ENCODE measurements around the gene PCED1B.
"Not testable (repeated sequence)": the region's sequence is repeated elsewhere in the genome, so short reads cannot be mapped to it uniquely, and the experiment has no call there.

PCED1B gene

DNA sequence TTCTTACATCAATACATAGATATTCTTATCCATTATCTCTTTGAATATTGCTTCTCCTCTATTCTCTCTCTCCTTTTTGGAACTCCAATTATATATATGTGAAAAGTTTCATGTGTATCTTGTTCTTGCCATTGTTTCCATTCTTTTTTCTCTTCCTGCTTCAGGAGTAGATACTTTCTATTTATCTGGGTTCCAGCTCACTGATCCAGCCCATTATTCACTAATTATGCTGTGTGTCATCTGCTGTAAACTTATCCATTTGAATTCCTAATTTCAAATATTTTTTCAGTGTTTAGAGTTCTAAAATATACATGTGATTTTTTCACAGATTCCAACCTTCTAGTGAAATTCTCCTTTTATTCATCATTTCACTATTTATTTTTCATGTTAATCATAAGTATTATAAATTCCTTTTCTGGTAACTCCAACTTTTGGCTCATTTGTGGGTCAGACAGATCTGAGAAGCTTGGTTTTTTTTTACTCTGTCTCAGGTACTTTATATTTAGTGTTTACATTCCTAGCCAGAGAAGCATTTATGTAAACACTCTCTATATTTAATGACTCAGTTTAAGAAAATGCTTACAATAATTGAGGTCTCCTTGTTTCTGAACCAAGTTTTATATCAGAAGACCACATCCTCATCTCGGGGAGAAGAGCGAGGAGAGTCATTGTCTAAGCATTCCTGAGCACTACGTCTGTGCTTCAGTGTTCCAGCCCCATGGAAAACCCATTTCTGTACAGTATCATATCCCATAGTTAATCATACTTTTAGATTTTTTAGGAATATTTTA is 16.2 kb downstream of the PCED1B start:
- DNase-seq, result no peak

- DNase-seq, result no peak
Observed at GRCh38 chr12:47097276-47097896, 18.0 kb downstream of the PCED1B start.

DNA sequence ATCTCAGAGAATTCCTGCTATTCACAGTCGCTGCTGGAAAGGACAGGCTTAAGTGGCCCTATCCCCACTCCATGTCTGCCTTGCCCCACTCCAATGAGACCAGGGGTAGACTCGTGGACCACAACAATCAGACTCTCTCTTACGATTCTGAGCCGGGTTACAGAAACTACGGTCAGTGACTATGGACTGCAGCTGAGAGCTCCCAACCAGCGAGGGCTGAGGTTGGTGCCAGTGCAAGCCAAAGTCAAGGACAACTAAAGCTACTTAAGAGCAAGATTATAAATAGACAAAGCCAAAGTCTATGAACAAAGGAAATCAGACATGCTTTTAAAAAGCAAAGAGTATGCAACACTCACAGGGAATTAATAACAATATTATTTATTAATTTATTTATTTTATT is 18.7 kb downstream of the PCED1B start:
- no peak for DNase-seq

- DNase-seq, result no peak
Observed at GRCh38 chr12:47099610-47100009, 20.2 kb downstream of the PCED1B start.

- no peak for DNase-seq
Observed at GRCh38 chr12:47100160-47100559, 20.7 kb downstream of the PCED1B start.

DNA sequence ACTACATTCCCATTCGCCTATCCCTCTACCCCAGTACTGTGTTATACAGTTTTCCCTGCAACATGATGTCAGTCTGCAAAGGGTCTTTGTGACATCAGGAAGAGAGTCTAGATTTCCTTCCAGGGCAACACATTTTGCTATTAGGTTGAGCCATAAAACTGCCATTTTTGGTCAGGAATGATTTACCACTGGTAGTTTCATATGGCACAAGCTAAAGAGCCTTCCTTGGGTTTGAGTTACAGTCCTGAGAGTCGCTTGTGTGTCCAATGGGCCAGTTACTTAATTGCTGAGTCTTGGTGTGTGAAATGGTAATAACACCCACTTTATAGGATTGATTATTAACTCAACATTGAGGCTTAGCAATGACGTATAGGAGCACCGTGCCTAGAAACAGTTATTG is 23.0 kb downstream of the PCED1B start:
- no peak for DNase-seq

GRCh38 chr12:47102845-47103651 is 23.6 kb downstream of the PCED1B start:
- DNase-seq, result no peak

DNA sequence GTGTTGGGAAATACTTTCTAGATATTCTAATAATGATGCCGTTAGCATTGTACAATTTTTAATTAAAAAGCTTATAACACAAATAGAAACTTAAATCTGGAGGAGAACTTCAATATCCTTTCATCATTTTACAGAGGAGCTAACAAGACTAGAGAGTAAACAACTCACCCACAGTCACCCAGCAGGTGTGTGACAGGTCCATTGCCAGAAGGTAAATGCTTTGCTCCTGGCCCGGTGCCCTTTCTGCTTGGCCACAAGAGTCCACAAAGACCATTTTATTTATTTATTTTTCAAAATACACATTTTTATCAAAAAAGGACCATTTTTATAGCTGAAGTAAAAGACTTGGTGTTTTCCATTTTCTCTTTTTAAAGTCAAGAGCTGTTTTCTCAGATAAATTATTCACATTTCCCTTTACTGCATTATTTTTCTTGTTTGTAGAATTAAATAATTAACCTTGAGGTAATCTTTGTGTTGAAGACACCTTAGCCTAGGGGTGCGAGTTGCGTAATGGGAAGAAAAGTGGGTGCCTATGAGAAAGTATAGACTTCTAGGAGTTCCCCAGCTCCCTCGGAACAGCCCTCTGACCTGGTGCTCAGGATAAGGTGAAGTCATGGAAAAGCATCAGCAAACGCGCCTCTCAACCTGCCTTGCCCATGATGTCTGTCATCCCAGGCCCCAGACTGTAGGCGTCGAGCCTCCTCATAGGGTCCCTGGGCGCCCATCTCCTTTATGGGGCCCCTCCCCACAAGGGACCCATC is 26.7 kb downstream of the PCED1B start:
- DNase-seq, result no peak

DNA sequence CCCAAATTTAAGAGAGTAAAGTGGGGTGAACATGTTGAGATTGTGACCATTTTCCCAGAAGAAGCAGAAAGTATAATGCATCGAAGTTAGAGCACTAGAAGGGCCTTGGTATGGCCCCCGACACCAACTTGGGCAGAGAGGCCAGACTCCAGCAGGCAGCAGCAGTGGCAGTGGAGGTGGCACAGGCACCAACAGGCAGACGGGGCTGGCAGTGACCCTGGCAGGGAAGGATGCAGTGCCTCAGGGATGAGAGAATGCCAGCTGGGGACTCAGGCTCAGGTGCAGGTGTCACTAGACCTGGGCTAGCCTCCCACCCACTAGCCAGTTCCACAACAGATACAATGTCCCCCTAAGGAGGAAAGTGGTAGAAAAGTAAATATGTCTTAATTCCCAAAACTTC is 28.0 kb downstream of the PCED1B start:
- no peak for DNase-seq

DNA sequence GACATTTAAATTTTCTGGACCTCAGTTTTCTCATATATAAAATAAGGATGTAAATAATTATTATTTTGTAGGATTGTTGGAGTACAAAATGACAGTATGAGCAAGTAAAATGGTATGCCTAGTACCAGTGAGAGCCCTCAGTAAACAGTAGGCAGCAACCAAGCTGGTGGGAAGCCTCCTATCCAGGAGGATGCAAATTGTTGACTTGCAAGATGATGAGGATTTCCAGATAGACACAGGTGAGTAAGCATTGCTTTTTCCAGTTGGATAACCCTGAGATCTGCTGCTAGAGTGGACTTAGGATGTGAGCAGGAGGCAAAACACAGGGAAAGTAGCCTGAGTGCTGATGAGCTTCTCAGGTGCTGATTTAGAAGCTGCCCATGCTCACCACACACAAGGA is 28.5 kb downstream of the PCED1B start:
- no peak for DNase-seq

- no peak for DNase-seq
Observed at GRCh38 chr12:47110011-47110541, 30.7 kb downstream of the PCED1B start.

DNA sequence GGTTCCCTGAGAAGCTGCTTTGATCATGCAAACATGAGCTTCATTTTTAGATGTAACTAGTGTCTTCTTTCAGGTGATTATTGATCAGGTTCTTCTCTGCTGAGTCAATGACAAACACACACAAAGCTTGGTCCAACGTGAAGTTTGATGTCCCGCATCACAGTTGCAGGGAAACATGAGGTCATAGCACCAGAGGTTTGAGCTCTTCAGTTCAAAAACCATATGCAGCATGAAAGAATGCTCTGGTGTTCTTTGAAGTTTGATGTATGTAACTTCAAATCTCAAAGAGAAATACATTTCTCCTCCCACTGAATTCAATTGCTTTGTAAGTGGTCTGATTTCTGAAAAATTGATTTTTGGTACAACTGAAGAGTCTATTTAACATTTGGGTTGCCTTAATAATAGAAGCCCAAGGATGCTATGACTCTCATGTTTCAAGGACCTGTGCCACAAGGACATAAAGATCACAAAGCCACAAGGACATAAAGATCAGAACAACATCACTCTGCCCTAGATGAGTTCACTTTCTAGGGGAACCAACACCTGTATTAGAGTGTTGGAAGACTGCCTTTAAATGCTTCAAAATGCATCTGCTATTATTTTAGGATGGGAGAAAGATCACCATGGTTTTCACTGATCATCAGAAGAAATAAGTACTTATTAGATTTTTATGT is 31.4 kb downstream of the PCED1B start:
- DNase-seq, result no peak

GRCh38 chr12:47111392-47111778 is 32.0 kb downstream of the PCED1B start:
- DNase-seq, result no peak

DNA sequence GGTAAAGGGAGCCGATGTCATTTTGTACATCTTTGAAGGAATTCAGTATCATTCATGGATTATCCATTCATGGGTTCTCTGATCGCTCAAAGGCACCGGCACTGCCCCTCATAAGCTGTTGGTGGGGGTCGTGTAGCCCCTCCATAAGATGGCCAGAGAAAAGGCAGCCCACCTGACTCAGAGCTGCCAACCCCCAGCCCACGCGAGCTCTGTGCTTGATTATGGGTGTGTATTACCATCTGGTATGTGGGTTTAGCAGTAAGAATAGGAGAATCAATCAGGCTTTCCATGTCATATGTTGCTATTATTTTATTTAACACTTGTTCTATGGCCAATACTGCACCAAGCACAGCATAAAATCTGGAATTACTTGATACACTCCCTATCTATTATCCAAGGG is 32.4 kb downstream of the PCED1B start:
- no peak for DNase-seq

- no peak for DNase-seq
Observed at GRCh38 chr12:47112679-47113078, 33.3 kb downstream of the PCED1B start.

GRCh38 chr12:47114481-47114892 is 35.1 kb downstream of the PCED1B start:
- no peak for DNase-seq

GRCh38 chr12:47117305-47117704 is 37.9 kb downstream of the PCED1B start:
- DNase-seq, result not testable (repeated sequence)

DNA sequence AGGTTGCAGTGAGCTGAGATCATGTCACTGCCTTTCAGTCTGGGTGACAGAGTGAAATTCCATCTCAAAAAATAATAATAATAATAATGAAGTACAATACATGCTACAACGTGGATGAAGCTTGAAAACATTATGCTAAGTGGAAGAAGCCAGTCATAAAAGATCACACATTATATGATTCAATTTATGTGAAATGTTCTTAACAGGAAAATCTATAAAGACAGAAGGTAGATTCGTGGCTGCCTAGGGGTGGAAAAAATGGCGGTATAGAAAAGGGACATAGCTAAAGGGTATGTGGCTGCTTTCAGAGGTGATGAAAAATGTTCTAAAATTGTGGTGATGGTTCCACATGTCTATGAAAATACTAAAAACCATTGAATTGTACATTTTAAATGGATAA is 41.3 kb downstream of the PCED1B start:
- no peak for DNase-seq

DNA sequence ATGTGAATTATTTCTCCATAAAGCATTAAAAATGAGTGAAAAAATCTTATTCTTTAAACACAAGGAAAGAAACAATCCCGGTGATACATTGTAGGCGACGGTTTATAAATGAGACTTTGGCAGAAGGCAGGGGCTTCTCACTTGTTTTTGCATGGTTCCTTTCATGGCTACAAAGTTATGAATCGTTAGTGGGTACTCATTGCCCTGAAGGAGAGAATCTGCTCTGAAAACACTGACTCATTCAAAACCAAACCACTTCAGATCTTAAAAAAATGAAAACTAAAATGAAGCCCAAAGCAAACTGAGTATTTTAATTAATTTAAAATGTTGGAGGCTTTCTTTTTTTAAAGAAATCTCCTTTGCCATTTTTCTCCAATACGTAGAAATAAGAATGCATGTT is 41.7 kb downstream of the PCED1B start:
- no peak for DNase-seq

DNA sequence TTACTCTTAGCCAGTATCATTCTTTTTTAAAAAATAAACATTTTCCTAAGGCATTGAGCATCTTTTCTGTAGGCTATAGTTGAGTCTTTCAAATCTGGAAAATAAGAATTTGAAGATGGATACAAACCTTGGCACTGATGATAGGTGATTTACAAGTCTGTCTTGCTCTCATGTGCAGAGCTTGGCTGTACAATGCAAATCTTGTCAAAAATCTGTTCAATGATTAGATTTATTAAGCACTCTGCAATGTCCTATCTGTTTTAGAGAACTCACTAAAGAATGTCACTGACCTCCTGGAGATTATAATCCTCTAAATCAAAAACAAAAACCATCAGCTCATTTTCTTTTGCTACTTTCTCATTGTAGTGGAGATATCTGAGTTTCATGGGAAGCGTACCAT is 43.2 kb downstream of the PCED1B start:
- DNase-seq, result no peak

DNA sequence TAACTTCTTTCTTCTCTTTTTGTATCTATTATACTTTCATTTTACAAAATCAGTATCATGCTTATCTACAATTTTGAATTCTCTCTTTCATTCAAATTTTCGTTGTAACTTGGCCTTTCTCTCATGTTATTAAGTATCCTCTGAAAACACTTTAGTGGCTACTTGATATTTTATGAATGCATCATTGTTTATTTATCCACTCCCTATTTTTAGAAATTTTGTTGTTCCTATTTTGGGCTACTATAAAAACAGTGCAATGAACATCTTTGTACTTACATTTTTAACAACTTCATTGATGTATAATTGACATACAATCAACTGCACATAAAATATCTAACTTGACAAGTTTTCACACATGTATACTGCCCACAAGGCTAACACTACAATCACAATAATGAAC is 44.3 kb downstream of the PCED1B start:
- DNase-seq, result no peak

- DNase-seq, result no peak
Observed at GRCh38 chr12:47124451-47124850, 45.0 kb downstream of the PCED1B start.
